HG03103 (cell line): ENCODE results near the gene WRAP73.

Source experiments
- ATAC-seq: cut with Tn5 transposase; IDR thresholded peaks from one replicate; pipeline ENCODE4 v1.9.1; 2021; ENCODE audit warnings: low read depth; ENCODE audit not compliant: unreplicated experiment

WRAP73 gene

DNA sequence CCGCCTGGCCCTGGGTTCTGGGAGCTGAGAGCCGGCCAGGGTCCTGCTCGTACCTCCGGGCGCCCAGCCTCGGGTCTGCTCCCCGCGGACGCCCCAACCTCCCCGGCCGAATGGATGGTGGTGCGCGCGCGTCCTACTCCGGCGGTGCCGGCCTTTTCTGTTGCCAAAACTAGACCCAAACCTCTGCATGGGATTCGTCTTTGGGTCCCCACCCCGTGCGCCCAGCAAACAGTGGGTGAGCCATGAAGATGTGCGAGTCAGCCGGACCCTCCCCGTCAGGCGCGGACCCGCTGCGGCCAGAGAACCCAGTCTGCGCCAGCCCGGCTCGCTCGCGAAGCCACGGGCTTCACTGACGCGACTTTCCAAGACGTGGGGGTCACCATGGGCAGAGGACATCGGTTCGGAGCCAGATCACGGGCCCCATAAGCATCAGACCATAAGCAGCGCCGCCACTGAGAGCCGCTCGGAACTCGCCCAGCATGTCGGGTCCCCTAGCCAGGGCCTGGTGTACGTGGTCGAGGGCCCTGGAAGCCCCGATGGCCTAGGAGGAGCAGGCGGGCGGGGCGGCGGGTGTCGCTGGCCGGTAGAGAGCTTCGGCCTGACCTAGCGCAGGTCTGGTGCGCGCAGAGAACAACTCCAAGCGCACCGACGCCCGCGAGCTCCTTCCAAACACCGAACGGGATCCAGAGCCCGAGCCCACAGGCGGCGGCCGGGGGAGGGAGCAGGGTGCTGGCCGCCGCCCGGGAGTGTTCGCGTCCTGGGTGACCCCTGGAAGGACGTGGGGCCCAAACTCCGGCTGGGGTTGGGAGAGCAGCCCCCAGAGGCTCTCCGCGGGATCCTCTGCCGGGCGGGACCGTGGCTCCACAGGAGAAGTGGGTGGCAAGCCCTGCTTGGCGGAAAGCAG is 1.4 kb upstream of the WRAP73 start:
- ATAC-seq: no peak

GRCh38 chr1:3650248-3651025 is 534 bp upstream of the WRAP73 start:
- no peak for ATAC-seq

DNA sequence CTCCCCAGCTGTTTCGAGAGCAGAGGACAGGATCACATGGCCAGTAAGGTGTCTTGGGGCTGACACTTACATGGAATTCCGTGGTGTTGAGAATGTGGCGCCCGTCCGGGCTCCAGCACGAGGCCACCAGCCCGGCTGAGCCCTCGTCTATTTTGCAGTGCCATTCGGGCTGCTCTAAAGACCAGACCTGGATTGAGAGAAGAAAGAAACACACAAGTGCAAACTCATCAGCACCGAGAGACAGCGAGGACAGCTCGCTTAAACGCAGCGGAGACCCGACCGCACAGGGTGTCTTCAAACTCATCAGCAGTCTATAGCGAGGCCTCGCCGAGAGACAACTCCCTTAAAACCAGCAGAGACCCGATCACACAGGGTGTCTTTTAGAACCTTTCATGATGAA is 3.3 kb downstream of the WRAP73 start:
- no peak for ATAC-seq

DNA sequence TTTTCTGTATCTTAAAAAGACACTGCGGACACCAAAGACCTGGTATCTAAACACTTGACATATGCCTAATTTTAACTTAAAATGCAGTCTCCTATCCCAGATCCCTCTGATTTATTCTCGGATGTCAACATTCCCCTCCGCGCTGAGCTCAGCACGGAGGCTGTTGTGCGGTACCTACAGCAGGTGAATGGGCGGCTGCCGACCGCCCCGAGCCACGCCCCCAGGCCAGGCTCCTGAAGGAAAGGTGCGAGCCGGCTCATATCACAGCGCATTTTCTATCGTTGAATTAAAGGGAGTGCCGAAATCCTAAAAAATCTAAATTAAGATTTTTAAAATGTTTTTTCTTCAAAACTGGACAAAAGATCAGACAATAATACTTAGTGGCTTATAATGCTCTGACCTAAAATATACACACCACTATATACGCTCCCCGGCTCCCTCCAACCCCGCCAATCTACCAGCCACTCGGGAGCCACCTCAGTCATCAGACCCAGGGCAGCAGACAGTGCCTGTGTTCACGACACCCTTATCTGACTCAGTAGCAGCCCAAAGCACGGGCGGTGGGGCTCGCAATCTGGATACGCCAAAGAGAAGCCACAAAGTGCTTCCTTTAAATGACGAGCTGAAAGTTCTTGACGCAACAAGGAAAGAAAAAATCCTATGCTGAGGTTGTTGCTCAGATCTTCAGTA is 4.1 kb downstream of the WRAP73 start:
- no peak for ATAC-seq

GRCh38 chr1:3645247-3645646 is 4.7 kb downstream of the WRAP73 start:
- no peak for ATAC-seq

- no peak for ATAC-seq
These were observed 5.6 kb downstream of the WRAP73 start for GRCh38 chr1:3644273-3644672.

- no peak for ATAC-seq
These were observed 6.8 kb downstream of the WRAP73 start for GRCh38 chr1:3642919-3643675.

DNA sequence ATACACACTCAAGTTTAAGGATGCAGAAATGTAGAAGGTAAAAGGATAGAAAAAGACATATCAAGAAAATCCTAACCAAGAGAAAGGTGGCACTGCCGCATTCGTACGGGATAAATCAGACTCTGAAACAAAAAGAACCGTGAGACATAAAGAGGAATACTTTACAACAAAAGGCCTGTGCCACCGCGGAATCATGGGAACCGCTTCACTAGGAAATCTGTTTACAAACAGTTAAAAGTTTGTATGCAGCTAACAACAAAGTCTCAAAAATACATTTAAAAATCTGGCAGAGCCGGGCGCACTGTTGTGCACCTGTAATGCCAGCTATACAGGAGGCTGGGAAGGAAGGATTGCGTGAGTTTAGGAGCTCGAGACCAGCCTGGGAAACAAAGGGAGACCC is 8.1 kb downstream of the WRAP73 start:
- ATAC-seq: no peak

DNA sequence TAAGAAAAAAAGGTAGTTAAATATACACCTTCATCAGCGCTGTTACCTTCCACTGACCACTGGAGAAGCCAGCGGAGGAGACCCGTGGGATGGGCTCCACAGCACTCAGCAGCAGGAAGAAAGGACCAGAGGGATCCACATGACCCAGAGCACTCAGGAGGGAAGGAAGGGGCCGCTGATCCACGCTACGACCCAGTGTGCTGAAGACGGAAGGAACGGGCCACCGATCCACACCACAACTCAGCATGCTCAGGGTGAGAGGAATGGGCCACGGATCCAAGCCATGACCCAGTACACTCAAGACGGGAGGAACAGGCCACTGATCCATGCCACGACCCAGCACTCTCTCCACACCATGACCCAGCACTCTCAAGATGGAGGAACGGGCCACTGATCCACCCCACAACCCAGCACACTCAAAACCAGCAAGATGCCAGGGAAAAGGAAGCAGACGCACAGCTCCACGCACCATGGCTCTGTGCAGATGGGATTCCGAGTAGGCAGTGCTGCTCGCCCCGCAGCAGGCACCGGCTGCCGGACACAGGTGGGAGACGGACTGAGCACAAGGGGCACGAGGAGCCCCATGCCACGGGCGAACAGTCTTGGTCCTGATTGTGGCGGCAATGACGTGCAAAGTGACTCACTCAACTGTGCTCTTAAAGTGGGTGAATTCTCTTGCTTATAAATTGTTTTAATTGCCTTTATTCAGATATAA is 8.7 kb downstream of the WRAP73 start:
- no peak for ATAC-seq

- no peak for ATAC-seq
These were observed 9.6 kb downstream of the WRAP73 start for GRCh38 chr1:3640121-3640837.

GRCh38 chr1:3639397-3639911 is 10.4 kb downstream of the WRAP73 start:
- ATAC-seq: no peak

GRCh38 chr1:3638676-3639075 is 11.2 kb downstream of the WRAP73 start:
- no peak for ATAC-seq

DNA sequence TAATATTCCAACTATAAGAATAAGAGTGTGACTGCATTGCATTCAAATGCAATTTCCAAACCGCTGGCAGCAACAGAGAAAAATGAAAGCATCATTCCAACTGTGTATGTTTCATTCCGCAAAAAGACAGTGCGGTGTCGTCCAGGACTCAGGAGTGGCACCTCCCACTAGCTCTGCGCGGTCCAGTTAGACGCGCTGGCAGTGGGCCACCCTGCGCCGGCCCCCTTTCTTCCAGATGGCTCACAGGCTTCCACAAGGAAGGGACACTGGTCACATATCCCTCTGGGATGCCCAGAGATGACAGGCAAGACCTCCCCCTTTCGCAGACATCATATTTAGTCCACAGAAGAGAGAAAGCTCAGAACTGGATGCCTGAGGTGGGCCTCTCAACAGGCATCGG is 11.9 kb downstream of the WRAP73 start:
- no peak for ATAC-seq

DNA sequence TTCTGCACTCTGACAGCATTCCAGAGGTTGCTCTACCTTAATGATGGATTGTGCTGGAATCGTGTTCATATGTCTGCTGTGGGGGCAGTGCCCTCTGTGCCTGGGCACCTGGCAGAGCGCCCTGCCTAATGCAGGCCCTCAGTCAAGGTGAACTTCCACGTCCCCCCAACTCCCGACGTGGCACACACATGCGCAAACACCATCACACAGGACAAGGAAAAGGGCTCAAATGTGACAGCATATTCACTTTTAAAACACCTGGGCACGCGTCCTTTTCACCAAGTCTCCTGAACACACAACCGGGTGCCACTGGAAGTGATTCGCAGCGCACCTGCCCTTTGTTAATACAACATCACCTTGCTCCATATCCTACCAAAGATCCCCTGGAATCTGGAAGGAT is 13.4 kb downstream of the WRAP73 start:
- ATAC-seq: no peak

DNA sequence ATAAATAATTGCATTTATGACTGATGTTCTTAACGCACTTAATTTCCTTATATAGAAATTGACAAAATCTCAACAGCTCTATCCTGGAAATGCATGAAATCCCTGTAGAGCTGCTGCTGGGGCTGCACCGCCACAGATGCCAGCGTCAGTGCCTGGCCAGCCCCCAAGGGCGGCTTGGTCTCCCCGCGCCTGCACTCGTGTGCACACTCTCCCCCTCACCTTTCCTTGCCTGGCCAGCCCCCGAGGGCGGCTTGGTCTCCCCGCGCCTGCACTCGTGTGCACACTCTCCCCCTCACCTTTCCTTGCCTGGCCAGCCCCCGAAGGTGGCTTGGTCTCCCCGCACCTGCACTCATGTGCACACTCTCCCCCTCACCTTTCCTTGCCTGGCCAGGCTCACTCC is 13.8 kb downstream of the WRAP73 start:
- no peak for ATAC-seq

DNA sequence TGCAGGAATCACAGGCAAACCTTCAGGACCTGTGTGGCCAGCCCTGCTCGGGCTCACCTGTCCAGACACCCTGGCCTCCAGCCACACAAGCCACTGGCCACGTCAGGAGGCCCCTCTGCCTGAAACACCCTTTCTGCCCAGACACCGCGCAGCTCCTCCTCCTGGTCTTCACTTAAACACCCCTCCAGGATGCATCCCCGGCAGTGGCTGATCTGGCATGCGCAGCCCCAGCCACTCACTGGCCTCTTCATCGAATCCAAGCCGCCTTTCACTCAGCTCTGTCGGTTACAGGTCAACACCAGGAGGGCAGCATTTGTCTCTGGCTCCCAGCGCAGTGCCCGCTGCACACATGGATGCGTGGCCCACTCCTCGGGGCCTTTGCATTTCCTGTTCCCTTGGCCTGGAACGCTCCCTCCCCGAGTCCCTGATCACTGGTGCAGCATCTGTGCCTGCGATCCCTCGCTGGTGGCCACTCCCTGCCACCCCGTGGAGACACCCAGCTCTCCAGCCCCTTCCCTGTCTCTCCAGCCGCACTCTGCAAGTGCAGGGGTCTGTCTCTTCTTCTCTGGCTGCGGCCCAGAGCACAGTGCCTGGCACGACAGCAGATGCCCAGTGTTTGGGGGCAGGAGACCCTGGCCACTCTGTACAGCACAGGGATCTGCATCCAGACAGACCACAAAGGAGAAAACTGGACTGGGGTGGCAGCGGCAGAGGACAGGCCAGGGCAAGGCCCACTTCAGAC is 15.7 kb downstream of the WRAP73 start:
- no peak for ATAC-seq

- ATAC-seq: no peak
These were observed 16.4 kb downstream of the WRAP73 start for GRCh38 chr1:3633344-3634058.
